GM19099 (cell line): Measurements from ENCODE around the gene EVC2.

Experiments
- POLR2A ChIP-seq: IDR thresholded peaks from 3 replicates; pipeline ENCODE4 v1.6.1; 2011; ENCODE audit warnings: low read depth; ENCODE audit not compliant: insufficient read length; ENCODE audit errors: extremely low read depth

The EVC2 gene

GRCh38 chr4:5563856-5564255 lies 144.5 kb downstream of the EVC2 start:
- TF ChIP-seq POLR2A, result no peak

DNA sequence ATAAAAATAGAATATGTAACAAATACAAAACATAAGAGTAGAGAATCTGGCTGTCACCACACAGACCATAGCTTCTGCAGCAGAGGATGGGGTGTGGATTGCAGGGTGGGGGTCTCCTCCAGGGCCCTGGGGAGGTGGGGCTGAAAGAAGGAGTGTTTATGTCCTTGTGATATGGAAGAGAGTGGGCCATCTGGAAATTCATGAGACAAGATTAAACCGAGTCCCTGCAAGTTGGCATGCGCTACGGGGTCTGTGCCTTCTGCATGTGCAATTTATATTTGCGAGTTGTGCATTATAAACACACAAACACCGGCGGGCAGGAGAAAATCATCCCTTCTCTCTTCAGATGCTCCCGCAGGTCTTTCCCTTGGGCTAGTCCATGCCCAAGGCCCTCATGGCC lies 145.9 kb downstream of the EVC2 start:
- TF ChIP-seq POLR2A, result no peak

DNA sequence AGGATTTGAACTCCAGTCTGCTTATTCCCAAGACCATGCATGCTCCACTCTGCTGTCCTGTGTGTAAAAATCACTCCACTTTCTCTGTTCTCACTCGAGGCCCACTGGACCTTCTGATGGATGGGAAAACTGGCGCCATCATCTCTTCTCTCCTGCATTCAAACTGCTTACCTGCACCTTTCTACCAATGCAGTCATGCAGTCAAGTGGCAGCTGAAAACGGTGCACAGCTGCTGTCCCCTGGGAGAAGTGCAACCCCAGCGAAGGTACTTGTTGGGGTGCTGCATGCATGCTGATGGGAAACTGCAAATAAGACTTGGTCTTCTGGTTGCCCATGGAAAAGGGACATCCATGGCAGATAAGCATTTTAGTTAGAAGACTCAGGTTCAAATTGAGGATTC lies 147.1 kb downstream of the EVC2 start:
- no peak for TF ChIP-seq POLR2A

- TF ChIP-seq POLR2A, result no peak
Measured at GRCh38 chr4:5558502-5558901, 149.9 kb downstream of the EVC2 start.

DNA sequence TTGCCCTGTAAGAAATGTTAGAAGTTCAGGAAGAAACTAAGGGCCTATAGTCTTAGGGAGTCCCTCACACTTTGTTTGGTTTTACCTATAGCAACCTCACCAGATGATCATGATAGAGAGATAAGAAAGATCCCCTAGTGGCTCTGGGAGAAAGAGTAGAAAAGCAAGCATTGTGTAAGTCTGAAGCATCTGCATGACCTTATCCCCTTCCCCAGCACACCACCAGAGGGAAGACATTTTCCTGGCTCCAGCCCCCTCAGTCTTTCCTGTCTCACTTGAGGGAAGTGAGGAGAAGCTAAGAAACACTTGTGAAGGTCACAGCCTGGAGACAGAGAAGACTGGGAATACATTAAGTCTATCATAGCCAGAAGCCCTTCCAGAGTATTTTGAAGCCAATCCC lies 154.0 kb downstream of the EVC2 start:
- no peak for TF ChIP-seq POLR2A

GRCh38 chr4:5553801-5554200 lies 154.6 kb downstream of the EVC2 start:
- TF ChIP-seq POLR2A, result no peak

DNA sequence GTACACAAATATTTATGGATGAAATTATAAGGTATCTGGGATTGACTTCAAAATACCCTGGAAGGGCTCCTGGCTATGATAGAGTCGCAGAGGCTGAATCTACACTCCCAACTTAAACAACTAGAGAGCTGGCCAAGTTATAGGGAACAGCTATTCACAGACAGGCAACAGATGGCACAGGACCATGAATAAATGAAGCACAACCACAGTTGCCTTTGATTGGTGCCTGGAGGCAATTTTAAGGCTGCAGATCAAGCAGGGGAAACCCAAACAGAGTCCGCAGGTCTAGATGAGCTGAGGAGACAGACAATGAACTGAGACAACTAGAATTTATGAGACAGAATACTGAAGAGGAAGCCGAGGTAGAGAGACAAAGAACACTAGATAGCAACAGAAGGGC lies 155.9 kb downstream of the EVC2 start:
- no peak for TF ChIP-seq POLR2A

- TF ChIP-seq POLR2A, result no peak
Measured at GRCh38 chr4:5547651-5548249, 160.6 kb downstream of the EVC2 start.

GRCh38 chr4:5545271-5545670 lies 163.1 kb downstream of the EVC2 start:
- no peak for TF ChIP-seq POLR2A

DNA sequence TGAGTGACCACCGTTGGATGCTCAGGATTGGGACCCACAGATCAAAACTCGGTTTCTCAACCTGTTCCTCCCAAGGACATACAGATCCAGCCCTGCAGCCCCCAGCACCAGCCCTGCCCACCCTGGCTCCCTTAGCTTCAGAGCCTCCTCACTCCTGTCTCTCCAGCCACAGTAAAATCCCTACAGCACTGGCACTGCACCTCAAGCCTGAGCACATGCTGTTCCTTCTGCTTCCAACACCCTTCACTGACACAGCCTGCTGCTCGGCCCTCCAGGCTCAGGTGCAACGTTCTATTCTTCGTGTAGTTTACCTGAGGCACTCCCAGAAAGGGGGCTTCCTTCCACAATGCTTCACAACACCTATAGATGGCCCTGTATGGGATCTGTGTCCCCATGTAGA lies 163.6 kb downstream of the EVC2 start:
- TF ChIP-seq POLR2A, result no peak

GRCh38 chr4:5543681-5544080 lies 164.7 kb downstream of the EVC2 start:
- TF ChIP-seq POLR2A, result no peak

DNA sequence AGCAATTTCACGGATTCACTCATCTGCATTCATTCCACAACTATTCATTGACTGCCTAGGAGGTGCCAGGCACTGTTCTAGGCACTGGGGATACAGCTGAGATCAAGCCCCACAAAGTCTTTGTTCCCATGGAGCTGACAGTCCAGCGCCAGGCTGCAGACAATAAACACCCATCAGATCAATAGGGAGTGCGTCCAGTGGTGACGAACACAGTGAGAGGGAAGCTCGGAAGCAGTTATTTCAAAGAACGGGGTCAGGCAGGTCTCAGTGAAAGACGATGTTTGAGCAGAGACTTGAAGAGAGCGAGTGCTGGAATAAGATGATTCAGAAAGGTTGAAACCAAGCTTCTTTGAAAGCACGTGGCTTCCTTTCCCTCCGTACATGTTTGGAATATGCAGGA lies 167.2 kb downstream of the EVC2 start:
- no peak for TF ChIP-seq POLR2A

- TF ChIP-seq POLR2A, result no peak
Measured at GRCh38 chr4:5539584-5539983, 168.8 kb downstream of the EVC2 start.

DNA sequence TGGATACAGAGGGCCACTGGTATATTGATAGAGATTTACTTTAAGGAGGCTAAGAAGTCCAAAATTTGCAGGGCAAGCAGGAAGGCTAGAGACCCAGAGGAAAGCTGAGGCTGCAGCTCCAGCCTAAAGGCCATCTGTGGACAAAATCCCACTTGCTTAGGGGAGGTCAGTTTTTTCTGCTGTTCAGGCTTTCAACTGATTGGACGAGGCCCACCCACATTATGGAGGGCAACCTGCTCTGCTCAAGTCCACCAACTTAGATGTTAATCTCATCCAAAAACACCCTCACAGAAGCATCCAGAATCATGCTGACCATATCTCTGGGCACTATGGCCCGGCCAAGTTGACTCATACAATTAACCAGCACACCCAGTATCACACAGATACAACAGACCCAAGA lies 176.3 kb downstream of the EVC2 start:
- no peak for TF ChIP-seq POLR2A

DNA sequence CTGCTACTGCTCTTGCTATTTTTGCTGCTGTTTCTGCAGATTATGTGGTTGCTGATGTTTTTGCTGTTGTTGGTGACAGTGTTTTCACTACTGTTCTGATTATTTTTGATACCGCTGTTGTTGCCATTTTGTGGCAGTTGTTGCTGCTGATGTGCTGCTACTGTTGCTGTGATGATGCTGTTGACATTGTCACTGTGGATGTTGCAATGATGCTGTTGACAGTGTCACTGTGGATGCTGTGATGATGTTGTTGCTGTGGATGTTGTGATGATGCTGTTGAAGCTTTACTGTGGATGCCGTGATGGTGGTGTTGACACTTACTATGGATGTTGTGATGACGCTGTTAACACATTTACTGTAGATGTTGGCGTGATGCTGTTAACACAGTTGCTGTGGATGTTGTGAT lies 180.3 kb downstream of the EVC2 start:
- no peak for TF ChIP-seq POLR2A

DNA sequence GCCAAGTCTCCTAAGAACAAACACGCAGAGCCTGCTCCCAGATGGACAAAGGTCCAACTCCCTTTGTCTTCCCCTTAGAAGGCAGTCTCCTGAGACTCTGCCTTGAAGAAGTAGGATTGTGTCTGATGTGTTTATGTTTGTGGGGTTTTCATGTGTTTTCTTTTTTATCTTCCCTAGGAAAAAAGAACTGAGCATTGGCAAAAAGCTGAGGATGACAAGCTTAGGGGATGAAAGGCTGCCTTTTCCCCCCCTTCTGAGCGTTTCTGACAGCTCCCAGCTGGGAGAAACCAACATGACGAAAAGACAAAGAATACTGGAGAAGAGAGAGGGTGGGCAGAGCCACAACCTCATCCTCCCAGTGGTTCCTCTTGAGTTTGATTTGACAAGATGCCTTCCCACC lies 181.1 kb downstream of the EVC2 start:
- TF ChIP-seq POLR2A, result no peak

GRCh38 chr4:5526080-5526846 lies 182.1 kb downstream of the EVC2 start:
- no peak for TF ChIP-seq POLR2A
